HG03457 (cell line): ENCODE data around the gene ANKRD12.
A peak's percentile ranks its signal among the peaks of the same experiment; 100 is the strongest.
"Not testable (repeated sequence)": the region's sequence is repeated elsewhere in the genome, so short reads cannot be mapped to it uniquely, and the experiment has no call there.

ENCODE experiments used
- ATAC-seq: cut with Tn5 transposase; IDR thresholded peaks from one replicate; pipeline ENCODE4 v1.9.1; 2021; ENCODE audit warnings: moderate number of reproducible peaks; ENCODE audit not compliant: unreplicated experiment

ANKRD12 gene

DNA sequence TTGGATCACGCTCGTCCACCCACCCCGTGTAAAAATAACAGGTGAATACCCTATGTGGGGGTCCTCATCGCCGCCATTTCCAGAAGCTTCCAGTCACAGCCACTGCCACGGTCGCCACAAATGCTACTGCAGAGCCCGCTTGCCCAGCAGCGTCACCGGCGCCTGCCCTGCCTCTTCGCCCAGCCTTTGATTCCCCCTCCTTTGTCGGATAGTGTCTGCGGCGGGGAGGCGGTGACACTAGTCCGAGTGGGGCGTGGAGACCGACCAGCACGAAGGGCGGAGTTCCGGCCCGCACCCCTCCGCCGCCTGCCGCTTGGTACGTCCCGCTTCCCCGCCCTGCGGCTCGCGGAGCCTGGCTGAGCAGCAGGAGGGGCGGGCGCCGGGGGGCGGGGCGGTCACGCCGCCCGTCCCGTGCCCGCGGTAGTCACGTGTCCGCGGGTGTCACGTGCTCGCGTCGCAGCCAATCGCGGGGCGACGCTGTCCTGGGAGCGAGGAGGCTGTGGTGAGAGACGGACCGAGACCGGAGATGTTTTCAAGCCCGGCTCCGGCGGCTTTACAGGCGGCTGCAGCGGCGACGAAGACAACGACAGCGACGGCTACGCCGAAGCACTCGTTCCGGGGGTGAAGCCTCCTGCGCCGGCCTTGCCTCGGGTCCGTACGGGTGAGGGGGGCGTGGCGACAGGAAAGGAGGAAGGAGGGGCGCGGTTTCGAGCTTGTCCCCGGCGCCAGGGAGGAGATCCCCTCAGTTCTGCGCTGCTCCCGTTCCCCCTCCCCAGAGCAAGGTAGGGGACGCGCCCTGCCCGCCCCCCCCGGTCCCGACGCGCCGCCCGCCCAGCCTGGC lies at the start of gene ANKRD12:
ANKRD12 (plus strand) TSS at position 467 of the 841 bp plus-strand sequence. CDS start 45,652 bp downstream, outside the sequence.
- peak; percentile 71 for ATAC-seq

DNA sequence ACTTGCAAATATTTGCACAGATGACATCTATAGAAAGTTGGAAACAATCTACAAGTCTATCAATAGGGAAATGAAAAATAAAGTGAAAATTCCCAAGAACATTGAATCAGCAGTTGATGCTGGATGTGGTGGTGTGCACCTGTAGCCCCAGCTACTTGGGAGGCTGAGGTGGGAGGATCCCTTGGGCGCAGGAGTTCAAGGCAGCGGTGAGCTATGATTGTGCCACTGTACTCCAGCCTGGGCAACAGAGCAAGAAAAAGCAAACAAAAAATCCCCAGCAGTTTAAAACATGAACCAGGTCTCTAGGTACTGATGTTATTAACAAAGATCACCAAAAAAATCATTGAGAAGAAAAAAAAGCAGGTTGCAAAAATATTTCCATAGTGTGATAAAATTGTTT lies 49.4 kb upstream of the ANKRD12 start:
- ATAC-seq: no peak

DNA sequence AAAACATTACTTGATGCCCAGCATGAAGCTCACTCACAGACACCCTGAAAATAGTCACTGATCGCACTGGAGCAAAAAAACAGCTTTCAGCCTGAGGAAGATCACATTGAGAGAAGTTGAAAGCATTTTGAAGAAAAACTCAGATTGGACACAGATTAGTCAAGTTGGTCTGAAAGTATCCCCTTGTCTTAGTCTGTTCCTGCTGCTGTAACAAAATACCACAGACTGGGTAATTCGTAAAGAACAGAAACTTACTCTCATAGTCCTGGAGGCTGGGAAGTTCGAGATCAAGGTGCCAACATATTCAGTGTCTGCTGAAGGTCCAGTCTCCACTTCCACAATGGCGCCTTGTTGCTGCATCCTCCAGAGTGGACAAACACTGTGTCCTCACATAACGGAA lies 48.3 kb upstream of the ANKRD12 start:
- ATAC-seq: no peak

DNA sequence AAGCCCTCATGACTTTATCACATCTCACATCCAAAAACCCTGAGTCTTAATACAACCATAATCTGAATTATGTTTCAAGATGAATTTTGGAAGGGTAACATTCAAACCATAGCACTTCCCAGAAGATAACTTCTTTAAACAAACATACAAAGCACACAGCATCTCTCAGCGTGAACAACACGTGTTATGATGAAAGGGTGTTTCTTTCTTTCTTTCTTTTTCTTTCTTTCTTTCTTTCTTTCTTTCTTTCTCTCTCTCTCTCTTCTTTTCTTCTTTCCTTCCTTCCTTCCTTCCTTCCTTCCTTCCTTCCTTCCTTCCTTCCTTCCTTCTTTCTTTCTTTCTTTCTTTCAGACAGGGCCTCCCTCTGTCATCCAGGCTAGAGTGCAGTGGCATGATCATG lies 47.9 kb upstream of the ANKRD12 start:
- not testable (repeated sequence) for ATAC-seq

DNA sequence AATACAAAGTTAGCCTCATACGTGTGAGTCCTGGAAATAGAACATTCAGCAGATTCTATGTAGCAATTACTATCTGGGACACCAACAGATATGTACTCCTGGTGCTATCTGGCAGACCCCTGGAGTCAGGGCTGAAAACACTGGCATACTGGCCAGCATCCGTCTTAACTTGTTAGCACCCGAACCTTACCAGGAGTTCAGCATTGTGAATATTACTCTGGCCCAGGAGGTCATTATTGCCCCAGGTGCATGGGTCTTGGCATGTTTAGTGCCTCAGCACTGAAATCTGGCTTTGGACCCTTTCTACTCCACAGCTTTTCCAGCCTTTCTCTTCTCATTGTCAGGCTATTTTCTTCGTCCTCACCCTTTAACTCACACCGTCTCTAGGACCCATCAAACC lies 46.0 kb upstream of the ANKRD12 start:
- no peak for ATAC-seq

DNA sequence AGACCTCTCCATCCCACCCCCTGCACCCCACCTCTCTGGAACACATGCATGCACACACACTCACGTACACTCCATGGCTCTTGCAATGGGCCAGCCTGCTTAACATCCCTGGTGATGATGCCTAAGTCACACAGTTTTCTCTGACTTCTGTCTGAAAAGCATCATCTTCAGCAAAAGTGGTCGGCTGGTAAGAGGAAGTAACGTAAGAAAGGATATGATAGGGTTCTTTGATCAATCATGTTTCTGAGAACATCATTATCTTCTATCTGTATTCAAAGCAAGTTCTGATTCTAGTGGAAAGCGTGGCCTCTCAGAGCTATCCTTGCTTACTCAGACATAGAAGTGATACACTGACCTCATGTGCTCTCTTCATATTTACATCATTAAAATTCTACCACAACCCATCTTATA lies 45.5 kb upstream of the ANKRD12 start:
- ATAC-seq: no peak

DNA sequence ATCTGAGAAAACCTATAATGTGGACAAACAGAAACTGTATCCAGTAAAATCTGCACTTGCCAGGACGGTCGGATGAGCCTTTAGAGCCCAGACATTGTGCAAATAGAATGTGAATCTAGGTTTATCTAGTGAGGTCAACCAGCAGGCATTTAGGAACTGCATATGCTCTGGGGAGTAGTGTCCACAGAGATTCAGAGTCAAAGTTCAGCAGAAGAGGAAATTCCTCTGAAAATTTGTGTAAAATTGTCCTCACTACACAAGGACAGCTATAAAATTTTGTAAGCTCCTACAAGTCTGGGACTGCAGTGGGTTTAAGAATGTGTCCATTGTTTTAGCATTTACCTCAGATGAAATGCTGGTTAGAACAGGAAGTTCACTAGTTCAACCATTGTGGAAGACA lies 43.9 kb upstream of the ANKRD12 start:
- ATAC-seq: no peak

DNA sequence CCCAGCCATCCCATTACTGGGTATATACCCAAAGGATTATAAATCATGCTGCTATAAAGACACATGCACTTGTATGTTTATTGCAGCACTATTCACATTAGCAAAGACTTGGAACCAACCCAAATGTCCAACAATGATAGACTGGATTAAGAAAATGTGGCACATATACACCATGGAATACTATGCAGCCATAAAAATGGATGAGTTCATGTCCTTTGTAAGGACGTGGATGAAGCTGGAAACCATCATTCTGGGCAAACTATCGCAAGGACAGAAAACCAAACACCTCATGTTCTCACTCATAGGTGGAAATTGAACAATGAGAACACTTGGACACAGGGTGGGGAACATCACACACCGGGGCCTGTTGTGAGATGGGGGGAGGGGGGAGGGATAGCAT lies 43.5 kb upstream of the ANKRD12 start:
- not testable (repeated sequence) for ATAC-seq

DNA sequence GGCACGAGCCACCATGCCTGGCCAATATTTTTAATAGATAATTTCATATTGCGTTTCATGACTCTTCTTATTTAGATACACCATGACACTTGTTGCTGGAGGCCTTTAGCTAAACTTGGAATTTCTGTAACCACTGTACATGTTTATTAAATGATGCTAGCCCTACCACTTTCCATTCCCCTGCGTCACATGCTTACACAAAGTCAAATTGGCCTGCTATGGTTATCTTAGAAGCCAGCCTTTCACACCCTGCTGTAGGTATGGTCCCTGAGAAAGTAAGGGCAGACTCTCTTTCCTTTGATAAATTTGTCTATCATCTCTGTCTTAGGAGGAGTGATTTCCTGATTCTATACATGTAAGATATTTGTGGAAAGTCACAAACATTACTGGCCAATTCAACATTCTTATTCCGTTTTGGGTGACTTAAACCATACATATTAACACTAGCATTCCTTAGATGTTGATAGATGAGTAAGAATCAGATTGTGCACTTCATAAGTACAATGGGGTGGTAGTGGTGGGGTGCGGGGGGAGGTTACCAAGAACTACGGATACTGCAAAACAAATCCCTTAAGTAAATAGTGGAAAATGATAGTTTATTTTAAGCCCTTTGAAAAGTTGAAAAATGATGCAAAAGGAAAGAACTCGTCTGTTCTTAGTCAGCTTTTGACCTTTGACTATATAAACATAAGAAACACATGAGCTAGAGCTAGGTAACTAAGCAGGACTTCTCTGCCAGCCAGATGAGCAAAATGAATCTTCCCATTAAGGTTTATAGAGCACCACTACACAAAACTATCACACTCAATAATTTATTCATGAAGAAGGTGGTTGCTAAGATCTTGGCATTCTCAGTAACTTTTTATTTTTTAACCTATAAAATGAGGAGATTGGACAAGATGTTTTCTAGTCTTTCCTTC lies 42.0 kb upstream of the ANKRD12 start:
- no peak for ATAC-seq

DNA sequence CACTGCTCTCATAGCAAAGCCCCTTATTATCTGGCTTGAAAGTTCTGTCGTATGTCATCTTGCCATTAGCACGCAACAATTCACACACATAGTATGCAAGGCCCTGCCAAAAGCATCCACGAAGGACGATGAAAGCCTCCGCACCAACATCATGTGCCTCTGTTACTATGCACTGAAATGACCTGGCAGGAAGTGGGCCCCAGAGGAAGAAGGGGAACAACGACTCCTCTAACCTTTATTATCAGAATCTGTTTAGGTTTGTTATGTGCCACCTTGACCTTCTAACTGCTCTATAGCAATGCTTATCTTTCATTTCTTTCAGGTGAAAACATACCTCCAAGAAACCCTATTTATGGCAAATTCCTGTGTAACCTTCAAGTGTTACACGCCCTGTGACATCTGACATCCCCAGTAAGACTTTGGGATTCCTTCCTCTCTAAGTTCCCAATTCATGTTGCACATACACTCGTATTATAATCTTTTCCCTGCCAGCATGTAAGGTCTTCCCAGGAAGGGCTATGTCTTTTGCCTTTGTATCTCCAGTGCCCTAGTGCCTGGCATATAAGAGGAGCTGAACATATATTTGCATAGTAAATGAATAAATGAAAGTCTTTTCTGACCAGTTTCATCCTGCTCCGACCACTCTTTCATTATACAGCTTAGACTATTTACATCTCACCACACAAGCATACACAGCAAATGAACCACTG lies 41.1 kb upstream of the ANKRD12 start:
- peak; percentile 84 for ATAC-seq

DNA sequence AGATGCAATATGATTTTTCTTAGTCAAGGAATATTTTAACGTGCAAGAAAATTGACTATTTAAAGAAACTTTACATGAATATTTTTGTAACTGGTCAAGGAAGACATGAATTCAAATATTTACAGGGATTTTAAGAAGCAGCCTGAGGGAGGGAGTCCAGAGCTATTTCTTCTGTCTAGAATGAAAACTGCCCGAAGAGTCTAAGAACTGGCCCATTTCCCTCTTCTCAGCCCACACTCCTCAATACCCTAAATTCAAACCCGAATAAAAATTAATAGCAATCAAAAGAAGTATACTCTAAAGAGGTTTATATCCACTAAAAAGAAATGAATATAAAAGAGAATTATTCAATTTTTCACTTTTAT lies 40.6 kb upstream of the ANKRD12 start:
- ATAC-seq: no peak

DNA sequence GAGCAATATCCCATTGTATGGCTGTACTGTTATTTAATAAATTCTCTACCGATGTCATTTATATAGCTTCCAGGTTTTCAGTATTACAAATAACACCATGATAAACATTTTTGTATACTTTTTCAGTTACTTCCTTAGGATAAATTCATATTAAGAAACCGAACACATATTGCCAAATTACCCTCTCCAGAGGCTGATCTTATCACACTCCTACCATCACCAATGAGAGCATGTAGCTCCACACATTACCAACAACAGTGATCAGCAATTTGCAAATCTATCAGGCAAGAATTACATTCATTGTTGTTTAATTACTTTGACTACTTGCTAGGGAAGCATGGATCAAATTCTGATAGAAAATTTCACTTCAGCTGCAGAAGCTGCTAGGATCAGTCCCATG lies 39.9 kb upstream of the ANKRD12 start:
- no peak for ATAC-seq

DNA sequence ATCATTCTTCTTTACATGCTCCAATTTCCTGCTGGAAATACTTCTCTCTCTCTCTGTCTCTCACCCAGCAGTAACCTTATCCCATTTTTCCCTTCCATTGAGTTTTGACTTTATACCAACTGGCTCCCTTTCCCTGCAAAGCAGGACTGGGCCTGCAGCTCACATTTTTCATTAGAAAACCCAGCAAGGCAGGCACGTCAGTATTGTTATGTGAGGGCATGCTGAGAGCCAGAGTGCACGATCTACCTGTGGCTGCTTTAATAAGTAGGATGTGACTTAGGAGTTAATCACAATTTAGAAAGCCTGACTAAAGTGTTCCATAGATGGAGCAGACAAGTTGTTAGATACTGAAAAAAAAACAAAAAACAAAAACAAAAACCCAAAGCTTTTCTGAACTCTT lies 39.2 kb upstream of the ANKRD12 start:
- no peak for ATAC-seq

DNA sequence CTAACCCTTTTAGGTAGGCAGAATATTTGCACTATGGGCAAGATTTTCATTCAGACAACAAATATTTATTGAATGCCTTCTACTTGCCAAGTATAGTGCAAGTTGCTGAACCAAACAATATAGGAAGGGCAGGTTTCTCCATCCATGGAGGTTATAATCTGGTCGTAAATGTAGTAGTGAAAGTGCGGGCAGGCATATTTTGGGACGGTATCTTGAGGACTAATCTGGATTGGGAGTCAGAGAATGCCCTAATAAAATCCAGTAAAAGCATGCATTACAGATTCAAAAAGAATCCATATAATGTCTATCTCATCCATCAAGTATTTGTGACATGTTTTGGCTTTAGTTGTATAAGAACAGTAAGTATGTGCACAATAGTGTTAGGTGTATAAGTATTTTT lies 35.8 kb upstream of the ANKRD12 start:
- ATAC-seq: no peak

DNA sequence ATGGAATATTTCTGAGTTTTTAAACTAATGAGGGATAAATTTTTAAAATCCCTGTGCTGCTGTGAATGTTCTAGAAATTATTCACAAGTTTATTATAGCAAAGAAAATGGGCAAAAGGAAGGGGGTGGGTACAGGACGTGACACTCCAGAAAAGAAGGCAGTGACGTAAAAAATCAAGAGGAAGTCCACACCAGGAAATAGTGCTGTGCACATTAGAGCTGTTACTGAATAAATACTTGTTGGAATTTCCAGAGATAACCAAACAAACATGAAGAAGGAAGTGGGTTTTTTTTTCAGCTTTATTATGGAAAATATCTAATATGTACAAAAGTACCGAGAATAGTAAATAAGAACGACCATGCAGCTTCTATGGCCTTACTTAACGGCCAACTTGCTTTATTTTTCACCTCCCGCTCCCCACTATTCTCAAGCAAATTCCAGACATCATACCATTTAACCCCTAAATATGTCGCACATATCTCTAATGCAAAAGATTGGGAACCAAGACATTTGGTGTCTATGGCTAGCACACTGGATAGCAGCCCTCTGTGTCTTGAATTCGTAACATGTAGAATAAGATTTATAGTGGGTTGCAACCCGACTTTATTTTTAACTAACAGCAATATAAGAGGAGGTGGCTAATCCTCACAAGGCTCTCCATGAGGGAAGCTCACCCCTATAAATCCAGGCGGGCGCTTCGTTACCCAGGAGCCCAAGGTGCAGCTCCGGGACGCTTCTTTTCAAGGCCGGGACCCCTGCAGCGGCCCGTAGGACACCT lies 34.7 kb upstream of the ANKRD12 start:
- ATAC-seq: no peak

DNA sequence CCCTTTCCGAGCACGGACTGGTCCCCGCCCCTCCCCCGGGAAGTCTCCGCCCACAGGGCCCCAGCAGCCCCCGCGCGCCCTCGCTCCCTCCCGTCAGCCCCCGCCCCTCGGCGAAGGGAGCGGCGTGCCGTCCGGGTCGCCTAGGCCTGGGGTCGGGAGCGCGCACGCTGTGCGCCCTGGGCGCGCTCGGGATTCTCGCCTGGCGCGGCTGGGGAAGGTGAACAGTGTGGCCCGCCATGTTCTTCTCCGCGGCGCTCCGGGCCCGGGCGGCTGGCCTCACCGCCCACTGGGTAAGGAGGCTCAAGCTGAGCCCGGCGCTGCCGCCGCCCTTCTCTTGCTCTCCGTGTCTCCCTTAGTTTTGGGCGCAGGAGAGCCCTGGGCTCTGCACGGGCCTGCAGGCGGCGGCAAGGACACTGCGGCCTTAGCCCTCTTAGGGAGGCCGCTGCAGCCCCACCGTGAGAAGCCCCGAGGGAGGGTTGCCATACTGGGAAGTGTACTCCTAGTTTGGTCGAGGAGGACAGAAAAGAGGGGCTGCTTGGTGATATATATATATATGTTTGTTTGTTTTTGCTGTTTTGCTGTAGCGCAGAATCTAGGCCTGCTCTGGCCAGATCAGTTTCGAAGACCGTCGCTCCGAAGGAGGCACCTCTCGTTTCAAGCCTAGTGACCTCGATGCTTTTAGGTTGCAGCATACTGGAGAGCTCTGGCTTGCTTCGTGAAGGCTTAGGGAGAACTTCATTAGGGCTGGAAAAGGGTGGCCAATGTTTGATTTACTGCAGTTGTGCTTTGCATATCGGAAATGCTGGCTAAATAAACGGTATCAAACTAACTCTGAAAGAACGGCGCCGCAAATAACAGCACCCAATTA lies 33.8 kb upstream of the ANKRD12 start, which contains the start of gene NDUFV2:
NDUFV2 (plus strand) TSS at position 192 of the 868 bp plus-strand sequence; CDS start at position 237, 45 bp downstream.
- peak; percentile 91 for ATAC-seq

DNA sequence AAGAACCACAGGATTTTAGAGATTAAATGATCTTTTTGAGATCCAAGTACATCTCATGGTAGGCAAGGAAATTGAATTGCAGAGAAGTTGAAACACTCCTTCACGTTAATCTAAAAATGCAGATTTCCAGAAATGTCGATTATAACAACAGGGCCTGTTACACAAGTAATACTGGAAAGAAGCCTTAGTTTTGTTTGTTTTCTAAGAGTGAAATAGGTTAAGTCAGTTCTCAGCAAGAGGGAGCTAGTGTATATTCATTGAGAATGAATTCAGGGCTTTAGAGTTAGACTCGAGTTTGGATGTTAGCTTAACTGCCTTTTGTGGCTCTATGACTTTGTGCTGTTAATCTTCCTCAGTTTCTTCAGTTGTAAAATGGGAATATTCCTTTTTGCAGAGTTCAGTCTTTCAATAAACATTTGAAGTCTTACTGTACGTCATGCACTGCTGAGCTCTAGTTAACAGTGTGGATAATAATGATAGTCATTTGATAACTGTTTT lies 33.2 kb upstream of the ANKRD12 start:
- ATAC-seq: no peak

DNA sequence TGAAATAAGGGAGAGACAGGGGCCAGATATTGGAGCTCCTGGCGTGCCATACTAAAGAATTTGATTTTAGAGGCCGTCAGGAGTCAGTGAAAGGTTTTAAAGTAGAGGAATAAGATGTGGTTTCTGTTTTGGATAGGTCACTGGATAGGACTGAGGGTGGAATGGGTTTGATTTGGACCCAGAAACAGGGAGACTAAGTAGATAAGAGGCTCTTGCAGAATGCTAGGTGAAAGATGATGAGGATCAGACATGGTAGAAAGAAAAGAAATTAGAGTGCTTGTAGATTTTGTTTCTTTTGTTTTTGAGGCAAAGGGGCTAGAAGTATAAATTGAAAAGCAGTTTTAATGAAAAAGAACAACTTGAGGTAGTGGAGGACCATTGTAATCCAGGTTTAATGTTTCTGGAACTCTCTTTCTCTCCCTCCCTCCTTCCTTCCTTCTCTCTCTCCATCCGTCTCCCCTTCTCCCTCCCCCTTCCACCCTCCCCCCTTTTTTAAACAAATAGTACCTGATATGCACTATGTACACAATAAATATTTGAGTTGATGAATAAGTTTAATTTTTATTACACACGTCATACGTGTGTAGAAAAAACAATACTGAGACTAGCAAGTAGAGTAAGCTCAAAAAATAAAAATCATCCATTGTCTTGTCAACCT lies 32.2 kb upstream of the ANKRD12 start:
- ATAC-seq: no peak

DNA sequence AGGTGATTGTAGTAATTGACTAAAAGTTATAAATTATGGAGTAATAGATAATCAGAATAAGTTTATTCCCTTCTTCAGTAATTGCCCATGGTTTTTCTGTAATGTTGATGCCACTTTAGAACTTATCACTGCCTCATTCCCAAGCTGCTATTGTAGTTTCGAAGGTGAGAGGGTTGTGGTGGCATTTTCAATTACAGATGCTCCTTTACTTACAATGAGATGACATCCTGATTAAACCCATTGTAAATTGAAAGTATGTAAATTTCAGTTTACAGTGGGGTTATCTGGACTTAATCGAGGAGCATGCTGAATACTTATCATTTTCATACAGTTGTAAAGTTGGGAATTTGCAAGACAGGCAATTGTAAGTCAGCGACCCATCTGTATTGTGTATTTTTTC lies 31.2 kb upstream of the ANKRD12 start:
- no peak for ATAC-seq
